Prostate gland (tissue), 2 donors: ENCODE data around the gene EOMES.

ENCODE experiments used
- CTCF ChIP-seq, 4 experiments: fragments of 200-600 bp in 2 of 4; fragments of 450-650 bp in 2 of 4; sonication (generic) in 2 of 4; IDR thresholded peaks; 1 replicate in 3 of 4; 2 replicates in 1 of 4; pipeline ENCODE4 v1.5.1; 2016 to 2019; ENCODE audit warnings: antibody characterized with exemption in 4 of 4, mild to moderate bottlenecking in 2 of 4, moderate library complexity in 2 of 4
- POLR2A ChIP-seq: fragments of 450-650 bp; IDR thresholded peaks from one replicate; pipeline ENCODE4 v1.6.1; 2016; ENCODE audit warnings: antibody characterized with exemption, mild to moderate bottlenecking

GRCh38 chr3:27684302-27684701, 37.8 kb downstream of the EOMES start:
- TF ChIP-seq CTCF (IDR thresholded peaks at IDR 0.05) (no peak), POLR2A (no peak)
